ENCODE data around the gene KIAA1755.

Gene KIAA1755

DNA sequence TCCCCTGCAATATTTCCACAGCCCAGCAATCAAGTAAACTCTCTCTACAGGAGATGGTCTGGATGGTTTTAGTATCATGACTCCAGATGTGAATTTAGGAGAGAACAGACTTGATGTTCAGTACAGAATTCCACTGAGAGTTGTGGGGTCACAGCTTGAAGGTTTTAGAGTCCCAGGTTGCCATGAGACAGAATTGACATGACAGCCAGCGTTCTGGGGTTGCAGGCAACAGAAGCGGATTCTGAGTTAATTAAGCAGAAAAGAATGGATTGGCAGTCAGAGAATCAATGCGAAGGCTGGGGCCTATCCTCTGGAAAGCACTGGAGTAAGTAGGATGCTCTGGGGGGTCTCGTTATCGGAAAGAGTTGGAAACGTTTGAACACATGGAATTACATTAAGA, 2.4 kb upstream of the KIAA1755 start:
- no peaks in the 10 kb centered on the region for H4K20me1 ChIP-seq (ENCODE audit: insufficient read depth, low read length)
- H3K9me3 ChIP-seq (ENCODE audit: insufficient read depth, low read length), result no peaks in the 10 kb centered on the region
- no peak for TF ChIP-seq EZH2phosphoT487 (IDR thresholded peaks at IDR 0.05; ENCODE audit: low read depth)
- no peak for TF ChIP-seq CTCF (IDR thresholded peaks at IDR 0.05; ENCODE audit: low read depth, low read length)
- H3K4me2 ChIP-seq (ENCODE audit: low read length), result no peak overlapping the region
- no peaks in the 10 kb centered on the region for H3K4me1 ChIP-seq (ENCODE audit: low read length)
- no peaks in the 10 kb centered on the region for H3K36me3 ChIP-seq (replicated peaks; ENCODE audit: low read depth, low read length)
- H3K9ac ChIP-seq (ENCODE audit: low read length), result no peak overlapping the region
- no peak overlapping the region for H3K4me3 ChIP-seq (ENCODE audit: low read length)
- peaks cover 44% of the 10 kb centered on the region for H3K27me3 ChIP-seq (ENCODE audit: low read depth, low read length)
- no peaks in the 10 kb centered on the region for H3K79me2 ChIP-seq (ENCODE audit: low read length)
- H2AFZ ChIP-seq (ENCODE audit: low read depth, low read length), result no peak overlapping the region
- no peak overlapping the region for H3K27ac ChIP-seq (ENCODE audit: low read length)

- Histone ChIP-seq H3K4me1 (ENCODE audit: low read length) (no peaks in the 10 kb centered on the region), H3K79me2 (ENCODE audit: low read length) (no peaks in the 10 kb centered on the region), H2AFZ (ENCODE audit: low read depth, low read length) (no peak overlapping the region), H3K27ac (ENCODE audit: low read length) (no peak overlapping the region), H3K36me3 (replicated peaks; ENCODE audit: low read depth, low read length) (no peaks in the 10 kb centered on the region), H3K4me2 (ENCODE audit: low read length) (no peak overlapping the region), H4K20me1 (ENCODE audit: insufficient read depth, low read length) (no peaks in the 10 kb centered on the region), H3K4me3 (ENCODE audit: low read length) (no peak overlapping the region), H3K27me3 (ENCODE audit: low read depth, low read length) (peaks cover 34% of the 10 kb centered on the region), H3K9me3 (ENCODE audit: insufficient read depth, low read length) (no peaks in the 10 kb centered on the region), H3K9ac (ENCODE audit: low read length) (no peak overlapping the region)
- TF ChIP-seq CTCF (IDR thresholded peaks at IDR 0.05; ENCODE audit: low read depth, low read length) (no peak), EZH2phosphoT487 (IDR thresholded peaks at IDR 0.05; ENCODE audit: low read depth) (no peak)
These were observed 487 bp upstream of the KIAA1755 start for GRCh38 chr20:38261054-38261390.

DNA sequence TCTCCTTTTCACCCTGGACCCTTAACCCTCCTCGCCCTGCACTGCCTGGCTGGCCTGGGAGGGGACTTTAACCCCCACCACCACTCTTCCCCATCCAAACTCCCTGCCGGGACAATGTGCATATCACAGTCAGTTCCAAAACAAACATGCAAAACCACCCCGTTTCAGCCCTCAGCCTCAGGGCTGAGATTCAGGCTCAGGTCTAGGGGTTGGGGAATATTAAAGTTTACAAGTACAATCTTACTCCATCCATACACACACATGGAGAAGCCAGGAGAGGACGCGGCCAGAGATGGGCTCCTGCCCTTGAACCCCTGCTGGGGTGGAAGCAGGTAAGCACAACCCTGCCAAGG, 534 bp downstream of the KIAA1755 start:
- Histone ChIP-seq H3K9ac (ENCODE audit: low read length) (no peak overlapping the region), H3K27me3 (ENCODE audit: low read depth, low read length) (peaks cover 29% of the 10 kb centered on the region), H3K36me3 (replicated peaks; ENCODE audit: low read depth, low read length) (no peaks in the 10 kb centered on the region), H3K79me2 (ENCODE audit: low read length) (no peaks in the 10 kb centered on the region), H3K4me1 (ENCODE audit: low read length) (no peaks in the 10 kb centered on the region), H3K4me3 (ENCODE audit: low read length) (no peak overlapping the region), H3K27ac (ENCODE audit: low read length) (no peak overlapping the region), H2AFZ (ENCODE audit: low read depth, low read length) (no peak overlapping the region), H4K20me1 (ENCODE audit: insufficient read depth, low read length) (no peaks in the 10 kb centered on the region), H3K4me2 (ENCODE audit: low read length) (no peak overlapping the region), H3K9me3 (ENCODE audit: insufficient read depth, low read length) (no peaks in the 10 kb centered on the region)
- no peak for TF ChIP-seq CTCF (IDR thresholded peaks at IDR 0.05; ENCODE audit: low read depth, low read length)
- no peak for TF ChIP-seq EZH2phosphoT487 (IDR thresholded peaks at IDR 0.05; ENCODE audit: low read depth)

DNA sequence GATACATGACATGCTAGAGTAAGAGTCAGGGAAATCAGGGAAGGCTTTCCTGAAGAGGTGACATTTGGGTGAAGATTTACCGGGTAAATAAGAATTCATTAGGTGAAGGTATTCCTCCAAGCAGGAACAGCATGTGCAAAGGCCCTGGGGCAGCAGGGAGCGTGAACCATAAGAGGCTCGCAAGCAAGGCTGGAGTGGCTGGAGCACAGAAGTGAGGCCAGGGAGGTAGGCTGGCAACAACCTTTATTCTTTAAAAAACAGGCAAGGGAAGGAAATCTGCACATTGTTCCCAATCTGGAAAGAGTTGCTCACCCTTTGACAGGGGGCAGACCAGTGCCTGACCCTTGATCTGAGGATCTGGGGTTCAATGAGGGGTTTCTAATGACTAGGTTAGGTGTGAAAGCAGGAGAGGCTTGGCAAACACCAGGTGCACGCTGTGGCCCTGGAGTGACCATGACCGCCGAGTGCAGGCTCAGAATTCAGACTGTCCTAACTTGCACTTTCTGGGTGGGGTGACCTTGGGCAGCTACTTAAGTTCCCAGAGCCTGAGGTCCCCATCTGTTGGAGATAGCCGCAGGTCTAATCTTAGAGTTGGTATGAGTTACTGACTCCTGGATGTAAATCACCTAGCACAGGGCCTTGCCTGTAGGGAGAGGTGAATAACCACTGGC, 1.9 kb downstream of the KIAA1755 start:
- TF ChIP-seq CTCF (IDR thresholded peaks at IDR 0.05; ENCODE audit: low read depth, low read length) (no peak), EZH2phosphoT487 (IDR thresholded peaks at IDR 0.05; ENCODE audit: low read depth) (no peak)
- Histone ChIP-seq H3K27me3 (ENCODE audit: low read depth, low read length) (peaks cover 23% of the 10 kb centered on the region), H3K4me2 (ENCODE audit: low read length) (no peak overlapping the region), H3K27ac (ENCODE audit: low read length) (no peak overlapping the region), H3K4me3 (ENCODE audit: low read length) (no peak overlapping the region), H4K20me1 (ENCODE audit: insufficient read depth, low read length) (no peaks in the 10 kb centered on the region), H3K9me3 (ENCODE audit: insufficient read depth, low read length) (no peaks in the 10 kb centered on the region), H3K36me3 (replicated peaks; ENCODE audit: low read depth, low read length) (no peaks in the 10 kb centered on the region), H3K9ac (ENCODE audit: low read length) (no peak overlapping the region), H3K79me2 (ENCODE audit: low read length) (no peaks in the 10 kb centered on the region), H2AFZ (ENCODE audit: low read depth, low read length) (no peak overlapping the region), H3K4me1 (ENCODE audit: low read length) (no peaks in the 10 kb centered on the region)
